C4-2B (cell line): Measurements from ENCODE around the gene LDHA.

Experiments used
- CTCF ChIP-seq: fragments of 450-650 bp; conservative IDR thresholded peaks from 2 replicates; pipeline ENCODE4 v1.5.1; 2017; ENCODE audit warnings: mild to moderate bottlenecking
- ZFX ChIP-seq: fragments of 450-650 bp; IDR thresholded peaks from 2 replicates; pipeline ENCODE4 v1.6.1; 2017

GRCh38 chr11:18408558-18409291, 14.4 kb downstream of the LDHA start:
- TF ChIP-seq CTCF (no peak), ZFX (no peak)
